B cell (primary cell): ENCODE measurements around the gene FLRT1. TPM values are rescaled to one million over a fixed set of nuclear protein-coding genes. Genes with fewer than 3 reads are reported as not detected.

Experiments used
- ATAC-seq: fragments of 200-7000 bp; cut with Tn5 transposase; one replicate; pipeline ENCODE4 v1.10.0; 2021; ENCODE audit warnings: low read depth, mild to moderate bottlenecking, moderate number of reproducible peaks, moderate library complexity
- CTCF ChIA-PET: fragments of 350-600 bp; sonication (Branson Sonifier 250); formaldehyde crosslinking; loops from one replicate; lab custom pipeline; 2021; ENCODE audit warnings: antibody characterized with exemption, inconsistent platforms; lab: Charles Lee
- POLR2A ChIA-PET: fragments of 350-600 bp; sonication (Branson Sonifier 250); formaldehyde crosslinking; loops from one replicate; lab custom pipeline; 2021; ENCODE audit warnings: antibody characterized with exemption; lab: Charles Lee
- DNase-seq: peaks from one replicate; pipeline ENCODE4 v3.0.0; 2013
- H2AFZ ChIP-seq: 2 replicates; pipeline ENCODE4 v1.6.1; 2012; ENCODE audit warnings: mild to moderate bottlenecking, low read depth, low read length; ENCODE audit not compliant: insufficient read depth, poor library complexity, severe bottlenecking
- H3K27ac ChIP-seq, 2 donors: 1 replicate in 1 of 2; 2 replicates in 1 of 2; pipeline ENCODE4 v1.5.1; 2012 to 2013; ENCODE audit warnings: low read length in 2 of 2, mild to moderate bottlenecking in 2 of 2, moderate library complexity in 1 of 2
- H3K27me3 ChIP-seq, 4 experiments: fragments of 200-600 bp in 1 of 4; sonication (generic) in 1 of 4; replicated peaks in 1 of 4; 1 replicate in 2 of 4; 2 replicates in 2 of 4; pipeline versions ENCODE4 v1.6.1 to v1.7.0; 2013 to 2016; ENCODE audit warnings: low read length in 3 of 4, mild to moderate bottlenecking in 2 of 4, mixed read lengths in 1 of 4, moderate library complexity in 1 of 4; ENCODE audit not compliant: insufficient read depth in 4 of 4, control insufficient read depth in 3 of 4; ENCODE audit errors: control extremely low read depth in 1 of 4
- H3K36me3 ChIP-seq, 2 experiments: replicated peaks in 1 of 2; 1 replicate in 1 of 2; 2 replicates in 1 of 2; pipeline versions ENCODE4 v1.6.1 to v1.7.1; 2013; ENCODE audit warnings: low read length in 1 of 2; ENCODE audit not compliant: insufficient read depth in 2 of 2, control insufficient read depth in 1 of 2; ENCODE audit errors: control extremely low read depth in 1 of 2, extremely low read depth in 1 of 2
- H3K4me1 ChIP-seq, 2 donors: fragments of 200-600 bp in 1 of 2; sonication (generic) in 1 of 2; 1 replicate in 1 of 2; 2 replicates in 1 of 2; pipeline versions ENCODE4 v1.5.1 to v1.6.1; 2013 to 2017; ENCODE audit warnings: low read length in 2 of 2; ENCODE audit not compliant: control insufficient read depth in 2 of 2, insufficient read depth in 2 of 2
- H3K4me2 ChIP-seq: replicated peaks from 2 replicates; pipeline ENCODE3; 2012; ENCODE audit warnings: mild to moderate bottlenecking, low read depth, low read length; ENCODE audit not compliant: poor library complexity, severe bottlenecking
- H3K4me3 ChIP-seq, 5 experiments: fragments of 200-600 bp in 1 of 5; sonication (generic) in 1 of 5; 1 replicate in 3 of 5; 2 replicates in 2 of 5; pipeline versions ENCODE4 v1.5.1 to v1.7.0; 2011 to 2016; ENCODE audit warnings: low read length in 4 of 5, mild to moderate bottlenecking in 4 of 5, low read depth in 2 of 5, control low read depth in 1 of 5, moderate library complexity in 1 of 5; ENCODE audit not compliant: insufficient read depth in 1 of 5; ENCODE audit errors: control extremely low read depth in 1 of 5, extremely low read depth in 1 of 5
- H3K79me2 ChIP-seq: fragments of 200-600 bp; sonication (generic); one replicate; pipeline ENCODE4 v1.6.0; 2016; ENCODE audit warnings: low read length; ENCODE audit not compliant: control insufficient read depth, insufficient read depth
- H3K9ac ChIP-seq: fragments of 200-600 bp; sonication (generic); 2 replicates; pipeline ENCODE4 v1.6.1; 2017; ENCODE audit warnings: mild to moderate bottlenecking, low read length, moderate library complexity
- H3K9me3 ChIP-seq, 3 donors: one replicate each; pipeline versions ENCODE4 v1.6.1 to v1.7.1; 2013; ENCODE audit warnings: low read length in 2 of 3; ENCODE audit not compliant: control insufficient read depth in 2 of 3, insufficient read depth in 1 of 3; ENCODE audit errors: control extremely low read depth in 1 of 3
- H4K20me1 ChIP-seq: 2 replicates; pipeline ENCODE4 v1.6.0; 2012; ENCODE audit warnings: mild to moderate bottlenecking, low read length; ENCODE audit not compliant: insufficient read depth, control insufficient read depth, poor library complexity, severe bottlenecking
- H3K27ac Mint-ChIP-seq: one replicate; pipeline ENCODE4 v1.8.0; 2021; ENCODE audit warnings: mixed read lengths
- H3K27me3 Mint-ChIP-seq: one replicate; pipeline ENCODE4 v1.8.0; 2021; ENCODE audit warnings: mixed read lengths
- H3K4me1 Mint-ChIP-seq: one replicate; pipeline ENCODE4 v1.8.0; 2021; ENCODE audit warnings: mixed read lengths
- H3K4me3 Mint-ChIP-seq: one replicate; pipeline ENCODE4 v1.8.0; 2021; ENCODE audit warnings: mixed read lengths
- H3K9me3 Mint-ChIP-seq: one replicate; pipeline ENCODE4 v1.8.0; 2022; ENCODE audit warnings: mixed read lengths; ENCODE audit not compliant: insufficient read depth
- EZH2 ChIP-seq: IDR thresholded peaks from 2 replicates; pipeline ENCODE4 v1.6.1; 2012; ENCODE audit warnings: borderline replicate concordance, low read depth, mild to moderate bottlenecking, moderate library complexity, low read length; ENCODE audit not compliant: insufficient read depth, poor library complexity, severe bottlenecking
- WGBS: methylation state at CpG from one replicate; pipeline ENCODE4 v1.1.5; 2013; ENCODE audit warnings: missing lambda C conversion rate; ENCODE audit not compliant: insufficient coverage; 5-methylcytosine and 5-hydroxymethylcytosine counted together
- intact Hi-C: fragments of 100-400 bp; cut with micrococcal nuclease; formaldehyde crosslinking; loops from one replicate; pipeline ENCODE4 v1.10.0; 2022
- polyA plus RNA-seq: library from polyadenylated mRNA; depleted of rRNA; stranded (reverse); fragments of >200 nt; gene quantifications from 2 replicates; pipeline ENCODE4 v1.2.3, GENCODE V29; 2012
- total RNA-seq, 2 donors: library from RNA; stranded (reverse); fragments of 120-200 nt in 1 of 2; gene quantifications; 1 replicate in 1 of 2; 2 replicates in 1 of 2; pipeline versions ENCODE4 v1.2.3 to v1.2.4, GENCODE V29; 2013 to 2022
- TF ChIP-seq, protein P1 (sequence below): fragments of 200-600 bp; IDR thresholded peaks from one replicate; pipeline ENCODE4 v1.8.0; 2022; ENCODE audit warnings: antibody characterized with exemption, mild to moderate bottlenecking

FLRT1 gene
- total and polyA plus RNA-seq, 2 donors (not counting 1 experiment from before 2014, with no cell fraction given) = not detected

DNA sequence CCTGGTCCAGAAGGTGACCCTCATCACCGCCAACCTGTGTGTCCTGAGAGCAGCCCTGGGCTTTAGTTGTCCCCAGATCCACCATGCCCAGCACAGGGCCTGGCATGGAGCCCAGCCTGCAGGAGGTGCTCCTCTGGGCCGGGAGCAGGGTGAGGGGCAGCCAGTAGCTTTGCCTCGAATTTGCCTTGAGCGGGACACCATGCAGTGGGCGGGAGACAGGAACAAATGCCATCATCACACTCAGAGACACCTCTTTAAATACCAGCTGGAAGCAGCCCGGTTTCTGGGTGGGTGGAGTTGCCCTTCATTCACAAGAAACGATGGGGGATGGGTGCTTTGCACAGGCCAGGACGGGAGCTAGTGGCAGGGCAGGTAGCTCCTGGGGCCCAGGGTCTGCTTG, 19.3 kb downstream of the FLRT1 start:
- WGBS = 85% methylated on average over 5 of the region's 8 CpGs
- Histone ChIP-seq H3K4me3 (no peak overlapping the region), H3K36me3 (no peaks in the 10 kb centered on the region), H3K4me1 (peaks cover under 1 to 2% of the 10 kb centered on the region in 2 donors), H3K4me2 (no peak overlapping the region), H3K27me3 (peaks cover 0 to 11% (median 0%) of the 10 kb centered on the region in 4 experiments), H3K79me2 (no peaks in the 10 kb centered on the region), H3K9ac (no peak overlapping the region), H3K9me3 (no peaks in the 10 kb centered on the region), H4K20me1 (no peaks in the 10 kb centered on the region), H2AFZ (no peak overlapping the region), H3K27ac (no peak overlapping the region)
- Mint-ChIP-seq H3K4me1 (no peaks in the 10 kb centered on the region), H3K4me3 (no peak overlapping the region), H3K9me3 (no peaks in the 10 kb centered on the region), H3K27me3 (no peaks in the 10 kb centered on the region), H3K27ac (no peak overlapping the region)
- ChIA-PET CTCF (no interaction called here), POLR2A (no interaction called here)
- no peak for DNase-seq
- intact Hi-C loops = no loop called here
- no peak for ATAC-seq
- TF ChIP-seq, protein P1, sequence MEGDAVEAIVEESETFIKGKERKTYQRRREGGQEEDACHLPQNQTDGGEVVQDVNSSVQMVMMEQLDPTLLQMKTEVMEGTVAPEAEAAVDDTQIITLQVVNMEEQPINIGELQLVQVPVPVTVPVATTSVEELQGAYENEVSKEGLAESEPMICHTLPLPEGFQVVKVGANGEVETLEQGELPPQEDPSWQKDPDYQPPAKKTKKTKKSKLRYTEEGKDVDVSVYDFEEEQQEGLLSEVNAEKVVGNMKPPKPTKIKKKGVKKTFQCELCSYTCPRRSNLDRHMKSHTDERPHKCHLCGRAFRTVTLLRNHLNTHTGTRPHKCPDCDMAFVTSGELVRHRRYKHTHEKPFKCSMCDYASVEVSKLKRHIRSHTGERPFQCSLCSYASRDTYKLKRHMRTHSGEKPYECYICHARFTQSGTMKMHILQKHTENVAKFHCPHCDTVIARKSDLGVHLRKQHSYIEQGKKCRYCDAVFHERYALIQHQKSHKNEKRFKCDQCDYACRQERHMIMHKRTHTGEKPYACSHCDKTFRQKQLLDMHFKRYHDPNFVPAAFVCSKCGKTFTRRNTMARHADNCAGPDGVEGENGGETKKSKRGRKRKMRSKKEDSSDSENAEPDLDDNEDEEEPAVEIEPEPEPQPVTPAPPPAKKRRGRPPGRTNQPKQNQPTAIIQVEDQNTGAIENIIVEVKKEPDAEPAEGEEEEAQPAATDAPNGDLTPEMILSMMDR = no peak
- TF ChIP-seq EZH2 = no peak

DNA sequence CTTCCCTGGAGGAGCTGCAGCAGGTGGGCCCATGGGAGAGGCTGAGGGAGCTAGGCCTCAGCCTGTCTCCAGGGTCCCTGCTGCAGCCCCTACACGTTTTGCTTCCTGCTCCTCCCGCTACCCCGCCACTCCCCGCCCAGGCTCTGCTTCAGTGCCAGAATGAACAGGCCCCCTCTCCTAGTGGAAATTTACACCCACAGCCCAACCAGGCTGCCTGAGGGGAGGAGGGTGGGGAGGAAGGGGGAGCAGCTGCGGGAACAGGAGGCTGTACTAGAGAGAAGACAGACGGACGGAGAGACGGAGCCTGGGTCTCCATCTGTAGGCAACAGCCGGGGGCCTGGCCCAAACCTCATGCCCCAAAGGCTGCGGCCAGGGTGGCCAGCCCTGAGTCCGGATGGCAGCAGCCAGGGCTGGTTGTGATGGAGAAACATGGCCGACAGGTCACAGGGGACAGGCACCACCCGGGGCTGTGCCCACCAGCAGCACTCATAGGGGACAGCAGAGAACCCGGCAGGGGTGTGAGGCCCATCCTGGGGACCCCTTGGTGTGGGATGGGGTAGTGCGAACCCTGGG, 20.6 kb downstream of the FLRT1 start:
- Mint-ChIP-seq H3K4me1 (peaks cover 6% of the 10 kb centered on the region), H3K27me3 (peaks cover 7% of the 10 kb centered on the region), H3K27ac (no peak overlapping the region), H3K9me3 (no peaks in the 10 kb centered on the region), H3K4me3 (no peak overlapping the region)
- H4K20me1 ChIP-seq = no peaks in the 10 kb centered on the region
- ATAC-seq (no peak), DNase-seq (no peak)
- CTCF ChIA-PET = no interaction called here
- H2AFZ ChIP-seq = no peak overlapping the region
- no peak overlapping the region for H3K27ac ChIP-seq
- H3K4me1 ChIP-seq = peaks cover 10 to 12% of the 10 kb centered on the region in 2 donors
- H3K9me3 ChIP-seq = peaks cover 0 to 4% (median 0%) of the 10 kb centered on the region in 3 donors
- 94% methylated on average over 8 of the region's 15 CpGs for WGBS
- H3K79me2 ChIP-seq = no peaks in the 10 kb centered on the region
- H3K4me3 ChIP-seq = no peak overlapping the region
- H3K27me3 ChIP-seq = peaks cover 0 to 17% (median 5%) of the 10 kb centered on the region in 4 experiments
- POLR2A ChIA-PET = no interaction called here
- no peak overlapping the region for H3K9ac ChIP-seq
- no peak overlapping the region for H3K4me2 ChIP-seq
- intact Hi-C loops = no loop called here
- TF ChIP-seq, protein P1 = no peak
- TF ChIP-seq EZH2 = no peak
- no peaks in the 10 kb centered on the region for H3K36me3 ChIP-seq
